Brain microvascular endothelial cell (primary cell): Measurements from ENCODE around the gene TOMM22.

ENCODE experiments used
- DNase-seq: peaks from one replicate; pipeline ENCODE4 v3.0.0-alpha.2; 2020
- H3K27ac ChIP-seq: fragments of 250-450 bp; sonication (Bioruptor Pico); 2 replicates; pipeline ENCODE4 v1.5.1; 2020; ENCODE audit warnings: mild to moderate bottlenecking, moderate library complexity
- H3K27me3 ChIP-seq: fragments of 250-450 bp; sonication (Bioruptor Pico); replicated peaks from 2 replicates; pipeline ENCODE4 v1.5.1; 2020; ENCODE audit warnings: mild to moderate bottlenecking
- H3K36me3 ChIP-seq: fragments of 250-450 bp; sonication (Bioruptor Pico); replicated peaks from 2 replicates; pipeline ENCODE4 v1.5.1; 2020; ENCODE audit warnings: mild to moderate bottlenecking
- H3K4me3 ChIP-seq: 2 replicates; pipeline ENCODE4 v1.5.1; 2011; ENCODE audit warnings: low read depth, mild to moderate bottlenecking, control low read depth, low read length, moderate library complexity
- in situ Hi-C: cut with HindIII; loops from 2 replicates; pipeline ENCODE4 v1.10.0; 2017; ENCODE audit warnings: low sequenced_read_pairs, low pct_ligation_motif_present
- TF ChIP-seq, protein P1 (sequence below): IDR thresholded peaks from 2 replicates; pipeline ENCODE4 v1.5.1; 2011; ENCODE audit warnings: low read depth, mild to moderate bottlenecking, moderate library complexity, low read length, control low read depth, inconsistent platforms; ENCODE audit errors: missing control alignments

Gene TOMM22

DNA sequence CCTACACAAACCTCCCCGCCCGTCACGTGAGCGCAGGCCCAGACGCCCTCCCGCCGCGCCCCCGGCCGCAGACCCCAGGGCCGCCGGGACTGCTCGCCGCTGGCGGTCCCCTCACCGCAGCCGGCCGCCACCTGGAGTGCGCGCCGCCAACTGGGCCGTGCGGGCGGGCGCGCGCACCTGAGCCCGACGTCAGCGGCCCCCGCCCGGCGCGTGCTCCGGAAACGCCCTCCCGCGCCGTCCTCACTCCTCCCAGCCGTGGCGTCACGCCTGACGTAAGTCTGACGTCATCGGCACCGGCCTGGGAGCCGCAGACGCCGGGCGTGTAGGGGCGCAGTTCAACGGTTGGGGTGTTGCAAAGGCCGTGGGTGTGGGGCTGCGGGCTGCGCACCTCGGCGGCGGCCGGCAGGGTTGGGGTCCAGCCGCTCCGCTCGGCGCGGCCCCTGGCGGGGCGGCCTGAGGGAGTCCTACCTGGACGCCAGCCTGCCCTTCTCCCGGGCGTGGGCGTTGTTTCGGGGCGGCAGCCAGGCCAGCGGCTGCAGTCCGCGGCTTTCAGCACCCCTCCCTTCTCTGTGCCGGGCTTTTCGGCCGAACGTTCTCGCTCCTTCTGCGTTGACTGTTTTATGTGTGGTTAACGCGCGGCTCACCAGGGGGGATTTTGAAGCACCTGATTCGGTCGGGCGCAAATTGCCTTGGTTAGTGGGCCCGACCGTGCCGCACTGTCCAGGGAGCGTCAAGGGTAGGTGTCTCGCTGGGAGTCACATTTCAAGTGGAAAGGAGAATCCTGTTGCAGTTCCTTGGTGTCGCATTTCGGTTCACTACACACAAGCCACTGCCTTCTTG, 19.3 kb downstream of the TOMM22 start, which contains the start of gene JOSD1:
JOSD1 (minus strand) TSS at position 155 of the 840 bp plus-strand sequence. CDS start 956 bp downstream, outside the sequence.
- H3K4me3 ChIP-seq = peak within 1 kb of the TSS; percentile 87
- in situ Hi-C loops = no loop called here
- TF ChIP-seq, protein P1, sequence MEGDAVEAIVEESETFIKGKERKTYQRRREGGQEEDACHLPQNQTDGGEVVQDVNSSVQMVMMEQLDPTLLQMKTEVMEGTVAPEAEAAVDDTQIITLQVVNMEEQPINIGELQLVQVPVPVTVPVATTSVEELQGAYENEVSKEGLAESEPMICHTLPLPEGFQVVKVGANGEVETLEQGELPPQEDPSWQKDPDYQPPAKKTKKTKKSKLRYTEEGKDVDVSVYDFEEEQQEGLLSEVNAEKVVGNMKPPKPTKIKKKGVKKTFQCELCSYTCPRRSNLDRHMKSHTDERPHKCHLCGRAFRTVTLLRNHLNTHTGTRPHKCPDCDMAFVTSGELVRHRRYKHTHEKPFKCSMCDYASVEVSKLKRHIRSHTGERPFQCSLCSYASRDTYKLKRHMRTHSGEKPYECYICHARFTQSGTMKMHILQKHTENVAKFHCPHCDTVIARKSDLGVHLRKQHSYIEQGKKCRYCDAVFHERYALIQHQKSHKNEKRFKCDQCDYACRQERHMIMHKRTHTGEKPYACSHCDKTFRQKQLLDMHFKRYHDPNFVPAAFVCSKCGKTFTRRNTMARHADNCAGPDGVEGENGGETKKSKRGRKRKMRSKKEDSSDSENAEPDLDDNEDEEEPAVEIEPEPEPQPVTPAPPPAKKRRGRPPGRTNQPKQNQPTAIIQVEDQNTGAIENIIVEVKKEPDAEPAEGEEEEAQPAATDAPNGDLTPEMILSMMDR = no peak

DNA sequence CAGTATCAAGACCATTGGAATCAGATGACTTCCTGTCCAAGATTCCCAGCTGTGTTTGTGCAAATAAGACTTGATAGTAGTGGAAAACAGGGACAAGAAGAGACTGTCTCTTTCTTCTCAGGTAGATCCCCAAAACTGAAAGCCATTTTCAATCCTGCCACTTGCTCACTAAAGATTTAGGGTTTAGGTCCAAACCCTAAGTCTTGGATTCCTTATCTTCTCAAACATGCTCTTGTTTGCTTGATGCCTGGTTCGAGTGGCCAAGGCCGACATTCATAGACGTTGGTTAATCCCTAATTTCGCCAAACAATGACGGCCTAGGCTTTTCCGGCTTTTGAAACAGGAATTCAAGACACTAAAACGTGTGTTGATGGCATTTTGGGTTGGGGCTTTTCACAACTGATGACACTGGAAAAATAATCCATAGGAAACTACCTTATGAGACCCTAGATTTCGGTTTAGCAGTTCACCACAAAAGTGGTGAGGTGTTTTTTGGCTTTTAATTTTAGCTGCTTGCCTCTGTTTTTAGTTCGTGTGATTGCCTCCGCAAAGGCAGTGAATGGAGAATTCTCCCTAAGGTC, 23.0 kb downstream of the TOMM22 start:
- peaks cover 4% of the 10 kb centered on the region for H3K36me3 ChIP-seq
- no peaks in the 10 kb centered on the region for H3K27me3 ChIP-seq
- no peak for DNase-seq
- peak overlapping the region; percentile 47 for H3K4me3 ChIP-seq
- H3K27ac ChIP-seq = peak overlapping the region; percentile 22
- TF ChIP-seq, protein P1 = no peak
- in situ Hi-C loops = no loop called here

More for the DNA sequence above, 19.3 kb downstream of the TOMM22 start, which contains the start of gene JOSD1:
- peaks cover 4% of the 10 kb centered on the region for H3K36me3 ChIP-seq
- no peaks in the 10 kb centered on the region for H3K27me3 ChIP-seq
- peak within 1 kb of the TSS; percentile 97 for H3K27ac ChIP-seq
- peak; percentile 88 for DNase-seq

DNA sequence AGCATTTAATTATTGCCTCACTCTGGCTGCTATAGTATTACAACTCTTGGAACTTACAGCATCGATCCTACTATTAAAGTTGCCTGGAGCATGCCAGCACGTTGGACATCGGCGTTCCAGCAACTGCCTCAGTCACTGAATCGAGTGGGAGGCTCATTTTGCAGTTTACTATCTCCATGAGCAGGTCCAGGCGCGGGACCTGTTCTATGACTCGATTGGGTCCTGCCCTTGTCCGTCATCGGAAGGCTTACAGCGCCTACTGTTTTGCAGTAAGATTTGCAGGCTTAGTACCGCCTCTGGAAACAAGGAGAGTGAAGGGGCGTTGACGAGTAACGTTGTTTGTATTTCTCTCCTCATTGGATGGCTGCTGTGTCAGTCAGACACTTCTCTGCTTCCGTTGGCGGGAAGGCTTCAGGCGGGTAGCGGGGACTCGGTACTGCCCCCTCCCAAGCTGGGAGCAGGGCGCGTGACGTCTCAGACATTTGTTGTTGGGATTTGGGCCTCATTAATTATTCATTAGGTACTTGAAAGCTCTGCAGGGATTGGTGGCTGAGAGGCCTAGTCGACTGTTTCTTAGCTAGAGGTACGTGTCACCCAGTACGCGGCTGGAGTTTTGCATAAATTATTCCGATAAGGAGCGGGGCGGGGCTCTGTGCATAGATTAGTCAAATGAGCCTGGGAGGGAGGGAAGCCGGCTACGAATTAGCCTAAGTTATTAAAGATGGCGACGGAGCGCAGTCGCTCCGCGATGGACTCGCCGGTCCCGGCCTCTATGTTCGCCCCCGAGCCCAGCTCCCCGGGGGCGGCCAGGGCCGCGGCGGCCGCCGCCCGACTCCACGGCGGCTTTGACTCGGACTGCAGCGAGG, 23.7 kb downstream of the TOMM22 start, which contains the start of gene GTPBP1:
GTPBP1 (plus strand) TSS at position 710 of the 866 bp plus-strand sequence; CDS start at position 722, 12 bp downstream.
- no peaks in the 10 kb centered on the region for H3K27me3 ChIP-seq
- peak within 1 kb of the TSS; percentile 92 for H3K4me3 ChIP-seq
- in situ Hi-C loops = no loop called here
- peaks cover 2% of the 10 kb centered on the region for H3K36me3 ChIP-seq
- peak within 1 kb of the TSS; percentile 88 for H3K27ac ChIP-seq
- DNase-seq = peak; percentile 100
- TF ChIP-seq, protein P1 = peak; percentile 17

DNA sequence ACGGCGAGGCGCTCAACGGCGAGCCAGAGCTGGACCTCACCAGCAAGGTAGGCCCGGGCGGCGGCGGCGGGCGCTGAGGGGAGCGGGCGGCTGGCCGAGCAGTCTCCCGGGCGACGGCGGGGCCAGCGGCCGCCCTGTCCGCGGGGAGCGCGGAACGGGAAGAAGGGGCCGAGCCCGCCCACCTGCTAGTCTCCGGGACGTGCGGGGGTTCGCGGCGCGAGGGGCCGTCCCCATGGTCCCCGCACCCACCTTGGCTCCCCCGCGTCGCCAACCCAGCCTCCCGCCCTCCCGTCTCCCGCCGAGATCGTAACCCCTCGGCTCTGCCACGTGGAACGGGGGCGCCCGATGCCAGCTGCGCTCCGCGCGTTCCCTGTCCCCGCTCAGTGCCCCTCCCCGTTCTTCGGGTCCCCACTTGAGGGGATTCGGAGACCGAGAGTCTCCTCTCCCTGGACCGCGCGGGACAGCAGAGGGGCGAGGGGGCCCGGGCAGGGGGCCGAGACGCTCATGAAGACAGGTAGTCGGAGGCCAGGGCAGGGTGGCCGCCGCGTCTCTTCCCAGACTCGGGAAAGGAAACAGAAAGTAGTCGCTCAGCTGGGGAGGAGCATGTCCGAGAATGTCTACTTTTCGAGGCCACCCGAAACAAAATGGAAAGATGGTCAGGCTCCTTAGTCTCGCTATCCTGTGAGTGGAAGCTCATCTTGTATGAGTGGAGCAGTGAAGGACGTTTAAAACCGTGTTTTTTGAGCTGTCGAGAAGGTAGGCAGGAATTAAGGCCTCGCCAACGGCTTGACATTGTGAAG, 24.5 kb downstream of the TOMM22 start:
- no peak for DNase-seq
- Histone ChIP-seq H3K27ac (peak overlapping the region; percentile 88), H3K4me3 (peak overlapping the region; percentile 92), H3K27me3 (no peaks in the 10 kb centered on the region), H3K36me3 (no peaks in the 10 kb centered on the region)
- TF ChIP-seq, protein P1 = no peak
- in situ Hi-C loops = no loop called here

DNA sequence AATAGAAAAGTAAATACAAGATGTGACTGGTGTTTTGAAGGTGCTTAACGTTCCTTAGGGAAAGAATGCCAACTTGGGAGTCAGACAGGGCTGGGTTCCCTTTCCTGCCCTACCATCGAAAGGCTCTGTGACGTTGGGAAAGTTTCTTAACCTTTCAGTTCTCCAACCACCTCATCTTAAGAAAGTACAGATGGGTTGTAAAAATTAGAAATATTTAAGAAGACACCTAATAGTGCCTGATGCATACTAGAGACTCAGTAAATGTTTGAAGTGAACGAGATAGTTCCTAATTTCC, 25.1 kb downstream of the TOMM22 start:
- Histone ChIP-seq H3K27me3 (no peaks in the 10 kb centered on the region), H3K27ac (peak overlapping the region; percentile 88), H3K4me3 (peak overlapping the region; percentile 92), H3K36me3 (no peaks in the 10 kb centered on the region)
- TF ChIP-seq, protein P1 = no peak
- no peak for DNase-seq
- in situ Hi-C loops = no loop called here
